Lower lobe of right lung (tissue), 2 donors: ENCODE measurements around the gene TRMT61A. TPM values are rescaled to one million over a fixed set of nuclear protein-coding genes. Genes with fewer than 3 reads are reported as not detected.

ENCODE experiments used
- ATAC-seq, 2 donors: fragments of 200-7000 bp; cut with Tn5 transposase; one replicate each; pipeline ENCODE4 v1.9.1; 2020 to 2022; ENCODE audit warnings: mild to moderate bottlenecking in 2 of 2, moderate library complexity in 2 of 2
- DNase-seq: peaks from one replicate; pipeline ENCODE4 v3.0.0-alpha.2; 2020
- H3K27ac ChIP-seq: fragments of 200-600 bp; one replicate; pipeline ENCODE4 v1.8.0; 2022
- H3K27me3 ChIP-seq: fragments of 200-600 bp; one replicate; pipeline ENCODE4 v1.8.0; 2022; ENCODE audit warnings: low read depth
- H3K36me3 ChIP-seq: fragments of 200-600 bp; one replicate; pipeline ENCODE4 v1.8.0; 2022; ENCODE audit warnings: mild to moderate bottlenecking
- H3K4me1 ChIP-seq: fragments of 200-600 bp; one replicate; pipeline ENCODE4 v1.8.0; 2022
- H3K4me3 ChIP-seq: fragments of 200-600 bp; one replicate; pipeline ENCODE4 v1.8.0; 2022; ENCODE audit warnings: mild to moderate bottlenecking
- H3K9me3 ChIP-seq: fragments of 200-600 bp; one replicate; pipeline ENCODE4 v1.8.0; 2022
- intact Hi-C: fragments of 100-400 bp; cut with DNase I; formaldehyde crosslinking; loops from one replicate; pipeline ENCODE4 v1.11.0; 2022
- total RNA-seq: library from RNA; stranded (reverse); fragmentation: NEBNext Ultra II Directional; extraction: Animal tissue kit (Norgen Biotek cat#: 25700); gene quantifications from one replicate; pipeline ENCODE4 v1.2.1, GENCODE V29; 2021
- TF ChIP-seq, protein P1 (sequence below): fragments of 200-600 bp; IDR thresholded peaks from one replicate; pipeline ENCODE4 v1.8.0; 2022; ENCODE audit warnings: antibody characterized with exemption, mild to moderate bottlenecking
- donor health status: DM: no; HTN: yes; CAD: no; lungs with severe emphysema.

The TRMT61A gene
- total RNA-seq, 1 donor from 2014 or later, result 11.0 TPM

GRCh38 chr14:103581206-103581605, 52.2 kb downstream of the TRMT61A start:
- H3K27ac ChIP-seq, result no peak overlapping the region
- no peaks in the 10 kb centered on the region for H3K9me3 ChIP-seq
- ATAC-seq (no peak), DNase-seq (no peak)
- TF ChIP-seq, protein P1, sequence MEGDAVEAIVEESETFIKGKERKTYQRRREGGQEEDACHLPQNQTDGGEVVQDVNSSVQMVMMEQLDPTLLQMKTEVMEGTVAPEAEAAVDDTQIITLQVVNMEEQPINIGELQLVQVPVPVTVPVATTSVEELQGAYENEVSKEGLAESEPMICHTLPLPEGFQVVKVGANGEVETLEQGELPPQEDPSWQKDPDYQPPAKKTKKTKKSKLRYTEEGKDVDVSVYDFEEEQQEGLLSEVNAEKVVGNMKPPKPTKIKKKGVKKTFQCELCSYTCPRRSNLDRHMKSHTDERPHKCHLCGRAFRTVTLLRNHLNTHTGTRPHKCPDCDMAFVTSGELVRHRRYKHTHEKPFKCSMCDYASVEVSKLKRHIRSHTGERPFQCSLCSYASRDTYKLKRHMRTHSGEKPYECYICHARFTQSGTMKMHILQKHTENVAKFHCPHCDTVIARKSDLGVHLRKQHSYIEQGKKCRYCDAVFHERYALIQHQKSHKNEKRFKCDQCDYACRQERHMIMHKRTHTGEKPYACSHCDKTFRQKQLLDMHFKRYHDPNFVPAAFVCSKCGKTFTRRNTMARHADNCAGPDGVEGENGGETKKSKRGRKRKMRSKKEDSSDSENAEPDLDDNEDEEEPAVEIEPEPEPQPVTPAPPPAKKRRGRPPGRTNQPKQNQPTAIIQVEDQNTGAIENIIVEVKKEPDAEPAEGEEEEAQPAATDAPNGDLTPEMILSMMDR, result no peak
- peaks cover 15% of the 10 kb centered on the region for H3K4me1 ChIP-seq
- no peak overlapping the region for H3K4me3 ChIP-seq
- intact Hi-C loops, result no loop called here
- no peaks in the 10 kb centered on the region for H3K27me3 ChIP-seq
- H3K36me3 ChIP-seq, result peaks cover 30% of the 10 kb centered on the region

DNA sequence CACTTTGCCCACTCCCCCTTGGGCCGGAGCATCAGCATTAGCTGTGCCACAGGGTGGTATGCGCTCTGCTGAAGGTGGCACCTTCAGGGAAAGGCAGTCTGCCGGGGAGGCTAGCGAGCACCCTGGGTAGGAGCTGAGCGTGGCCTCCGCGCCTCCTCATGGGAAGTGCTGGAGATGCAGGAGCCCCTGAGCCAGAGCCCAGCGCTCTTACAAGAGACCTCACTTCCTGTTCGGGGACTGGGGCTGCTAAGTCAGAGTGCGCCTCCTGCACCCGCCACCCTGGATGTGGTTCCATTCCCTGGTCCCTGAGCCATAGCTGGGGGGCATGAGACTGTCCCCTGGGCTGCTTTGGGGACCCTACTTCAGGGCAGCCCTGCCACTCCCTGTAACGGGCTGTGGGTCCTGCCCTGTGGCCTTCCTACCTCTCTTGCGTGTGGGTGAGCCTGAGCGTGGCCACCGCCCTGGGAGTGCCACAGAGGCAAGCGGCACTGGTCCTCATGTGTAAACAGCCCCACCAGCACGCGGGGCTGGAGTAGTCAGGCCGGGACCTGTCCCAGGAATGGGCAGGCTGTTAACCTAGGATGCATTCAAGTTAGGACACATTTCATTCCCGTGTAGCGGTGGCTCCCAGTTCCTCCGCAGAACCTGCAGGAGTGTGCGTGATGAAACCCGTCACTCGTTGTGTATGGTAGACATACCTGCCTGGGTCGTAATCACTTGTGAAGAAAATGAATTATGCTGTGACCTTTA, 53.1 kb downstream of the TRMT61A start:
- DNase-seq (no peak), ATAC-seq (peak in 1 of 2 donors; percentile 30)
- Histone ChIP-seq H3K4me3 (no peak overlapping the region), H3K9me3 (no peaks in the 10 kb centered on the region), H3K27me3 (no peaks in the 10 kb centered on the region), H3K27ac (no peak overlapping the region), H3K4me1 (peaks cover 6% of the 10 kb centered on the region), H3K36me3 (peaks cover 30% of the 10 kb centered on the region)
- intact Hi-C loops, result no loop called here
- TF ChIP-seq, protein P1, result no peak

- Histone ChIP-seq H3K36me3 (peaks cover 39% of the 10 kb centered on the region), H3K27ac (no peak overlapping the region), H3K4me1 (no peaks in the 10 kb centered on the region), H3K9me3 (no peaks in the 10 kb centered on the region), H3K27me3 (no peaks in the 10 kb centered on the region), H3K4me3 (no peak overlapping the region)
- TF ChIP-seq, protein P1, result no peak
- intact Hi-C loops, result no loop called here
- DNase-seq (no peak), ATAC-seq (no peak)
Observed at GRCh38 chr14:103584326-103584915, 55.4 kb downstream of the TRMT61A start.

Other genes with a start within 250 kb of the TRMT61A start
- 266 TPM for gene EIF5, start 195.0 kb upstream of the TRMT61A start, total RNA-seq
- gene MARK3, start 143.8 kb upstream of the TRMT61A start, total RNA-seq, result 99.4 TPM
- 115 TPM for gene CKB, start 6.4 kb upstream of the TRMT61A start, total RNA-seq
- gene BAG5, start 33.5 kb downstream of the TRMT61A start, total RNA-seq, result 29.8 TPM
- gene COA8, start 33.8 kb downstream of the TRMT61A start, total RNA-seq, result 33.0 TPM
- 171 TPM for gene KLC1, start 100.0 kb downstream of the TRMT61A start, total RNA-seq
- gene XRCC3, start 186.3 kb downstream of the TRMT61A start, total RNA-seq, result 5.0 TPM
- 49.4 TPM for gene ZFYVE21, start 186.6 kb downstream of the TRMT61A start, total RNA-seq